ACC112 (cell line): Measurements from ENCODE around the gene TMEFF1.

ENCODE experiments used
- H2AFZ ChIP-seq: fragments of 200-600 bp; sonication (generic); one replicate; pipeline ENCODE4 v1.6.0; 2017; ENCODE audit warnings: antibody characterized with exemption, low read length; ENCODE audit not compliant: unreplicated experiment
- H3K27ac ChIP-seq: fragments of 200-600 bp; sonication (generic); 2 replicates; pipeline ENCODE4 v1.5.1; 2014; ENCODE audit warnings: low read depth, mild to moderate bottlenecking, antibody characterized with exemption, low read length, moderate library complexity
- H3K27me3 ChIP-seq: fragments of 200-600 bp; sonication (generic); 2 replicates; pipeline ENCODE4 v1.6.1; 2014; ENCODE audit warnings: mild to moderate bottlenecking, antibody characterized with exemption, low read length, moderate library complexity, mixed read lengths; ENCODE audit not compliant: insufficient read depth
- H3K36me3 ChIP-seq: fragments of 200-600 bp; sonication (generic); 2 replicates; pipeline ENCODE4 v1.6.1; 2016; ENCODE audit warnings: mild to moderate bottlenecking, antibody characterized with exemption, low read length, moderate library complexity, mixed read lengths; ENCODE audit not compliant: insufficient read depth
- H3K4me1 ChIP-seq: fragments of 200-600 bp; sonication (generic); one replicate; pipeline ENCODE4 v1.6.1; 2016; ENCODE audit warnings: low read length, mixed read lengths; ENCODE audit not compliant: insufficient read depth, unreplicated experiment, control insufficient read depth
- H3K4me3 ChIP-seq: fragments of 200-600 bp; sonication (generic); 2 replicates; pipeline ENCODE4 v1.5.1; 2014; ENCODE audit warnings: mild to moderate bottlenecking, low read depth, low read length
- H3K79me2 ChIP-seq: fragments of 200-600 bp; sonication (generic); one replicate; pipeline ENCODE4 v1.6.0; 2016; ENCODE audit warnings: low read length; ENCODE audit not compliant: control insufficient read depth, unreplicated experiment, insufficient read depth

TMEFF1 gene

DNA sequence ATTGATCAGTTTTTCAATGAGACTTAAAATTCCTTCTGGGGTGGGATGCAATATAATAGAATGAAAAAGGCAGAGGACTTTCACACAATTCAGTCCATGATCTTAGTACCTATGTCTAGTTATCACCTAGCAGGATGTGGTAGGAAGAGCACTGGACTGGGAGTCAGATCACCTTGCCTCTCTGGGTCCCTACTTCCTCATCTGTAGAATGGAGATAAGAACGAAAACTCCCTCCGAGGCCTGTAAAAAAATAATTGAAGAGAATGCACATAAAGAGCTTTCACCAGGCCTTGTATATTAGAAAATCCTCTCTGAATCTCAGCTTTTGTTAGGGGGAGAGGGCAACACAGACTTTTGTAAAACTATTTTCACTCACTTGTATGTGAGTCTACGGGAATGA, 681 bp upstream of the TMEFF1 start:
- no peaks in the 10 kb centered on the region for H3K36me3 ChIP-seq
- no peaks in the 10 kb centered on the region for H3K27me3 ChIP-seq
- no peaks in the 10 kb centered on the region for H3K79me2 ChIP-seq
- H2AFZ ChIP-seq: no peak overlapping the region
- H3K4me1 ChIP-seq: no peaks in the 10 kb centered on the region
- peak overlapping the region; percentile 87; the same call in 1 of the 2 replicates for H3K4me3 ChIP-seq
- H3K27ac ChIP-seq: no peak overlapping the region

DNA sequence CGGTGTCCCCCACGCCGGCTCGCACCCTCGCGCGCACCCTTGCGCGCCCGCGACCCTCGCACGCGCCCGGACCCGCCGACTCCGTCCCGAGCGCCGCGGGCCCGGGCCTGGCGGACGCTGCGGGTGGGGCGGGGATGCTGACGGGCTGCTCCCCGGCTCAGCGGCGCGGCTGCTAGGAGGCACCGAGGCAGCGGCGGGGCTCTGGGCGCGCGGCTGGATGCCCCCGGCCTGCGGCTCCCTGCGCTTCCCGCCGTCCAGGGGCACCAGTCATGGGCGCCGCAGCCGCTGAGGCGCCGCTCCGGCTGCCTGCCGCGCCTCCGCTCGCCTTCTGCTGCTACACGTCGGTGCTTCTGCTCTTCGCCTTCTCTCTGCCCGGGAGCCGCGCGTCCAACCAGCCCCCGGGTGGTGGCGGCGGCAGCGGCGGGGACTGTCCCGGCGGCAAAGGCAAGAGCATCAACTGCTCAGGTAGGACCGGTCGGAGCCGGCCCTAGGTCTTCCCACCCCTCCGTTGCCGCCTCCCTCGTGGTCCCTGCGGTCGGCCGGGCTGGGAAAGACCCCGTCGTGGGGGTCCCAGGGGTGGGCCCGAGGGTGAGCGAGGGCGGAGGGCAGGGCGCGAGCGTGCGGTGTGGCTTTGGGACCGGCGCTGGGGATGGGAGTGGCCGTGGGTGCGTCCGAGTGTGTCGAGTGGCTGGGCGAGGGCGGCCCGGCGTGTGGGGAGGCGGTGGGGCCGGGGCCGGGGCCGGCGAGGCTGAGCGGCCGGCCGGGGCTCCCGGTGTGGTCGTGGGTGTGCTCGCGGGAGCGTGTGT, 530 bp downstream of the TMEFF1 start:
- H3K4me1 ChIP-seq: no peaks in the 10 kb centered on the region
- H3K27me3 ChIP-seq: no peaks in the 10 kb centered on the region
- H2AFZ ChIP-seq: peak overlapping the region; percentile 77
- H3K4me3 ChIP-seq: peak overlapping the region; percentile 87
- no peak overlapping the region for H3K27ac ChIP-seq
- no peaks in the 10 kb centered on the region for H3K79me2 ChIP-seq
- no peaks in the 10 kb centered on the region for H3K36me3 ChIP-seq

DNA sequence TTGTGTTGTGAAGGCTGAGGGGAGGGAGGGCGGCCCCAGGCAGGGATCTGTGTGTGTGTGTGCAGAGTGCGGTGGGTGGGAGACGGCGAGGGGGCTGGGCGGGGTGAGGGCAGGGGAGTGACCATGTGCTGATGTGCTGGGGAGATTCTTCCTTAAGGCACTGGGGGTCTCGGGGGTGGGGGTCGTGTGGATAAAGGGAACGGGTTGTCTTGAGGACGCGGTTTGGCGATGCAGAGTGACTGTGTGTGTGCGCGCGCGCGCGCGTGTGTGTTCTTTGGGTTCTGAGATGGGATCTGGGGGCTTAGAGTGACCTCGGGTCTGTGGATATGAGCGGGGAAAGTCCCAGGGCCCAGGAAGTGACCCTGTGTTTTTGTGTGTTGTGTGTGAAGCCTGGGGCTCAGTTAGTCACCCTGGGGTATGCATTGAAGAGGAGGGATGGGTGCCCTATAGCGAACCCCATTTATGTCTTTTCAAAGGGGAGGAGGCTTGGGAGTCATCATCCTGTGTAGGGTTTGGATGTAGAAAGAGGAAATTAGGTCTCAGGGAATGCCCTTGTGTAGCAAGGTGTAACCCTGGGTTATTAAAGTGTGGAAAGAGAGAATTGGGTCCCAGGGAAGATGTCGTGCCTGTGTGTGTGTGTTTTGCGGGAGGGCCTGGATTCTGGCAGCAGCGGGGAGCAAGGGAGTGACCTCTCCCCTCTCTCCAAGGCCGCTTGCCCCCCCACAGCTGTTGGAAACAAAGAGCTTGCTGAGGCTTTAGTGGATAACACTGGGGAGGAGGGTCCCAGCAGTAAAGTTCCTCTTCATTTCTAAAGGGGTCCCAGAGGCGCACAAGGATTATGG, 1.4 kb downstream of the TMEFF1 start:
- Histone ChIP-seq H3K36me3 (no peaks in the 10 kb centered on the region), H3K79me2 (no peaks in the 10 kb centered on the region), H3K27me3 (no peaks in the 10 kb centered on the region), H3K27ac (no peak overlapping the region), H3K4me1 (no peaks in the 10 kb centered on the region), H3K4me3 (peak overlapping the region; percentile 87), H2AFZ (peak overlapping the region; percentile 77)

DNA sequence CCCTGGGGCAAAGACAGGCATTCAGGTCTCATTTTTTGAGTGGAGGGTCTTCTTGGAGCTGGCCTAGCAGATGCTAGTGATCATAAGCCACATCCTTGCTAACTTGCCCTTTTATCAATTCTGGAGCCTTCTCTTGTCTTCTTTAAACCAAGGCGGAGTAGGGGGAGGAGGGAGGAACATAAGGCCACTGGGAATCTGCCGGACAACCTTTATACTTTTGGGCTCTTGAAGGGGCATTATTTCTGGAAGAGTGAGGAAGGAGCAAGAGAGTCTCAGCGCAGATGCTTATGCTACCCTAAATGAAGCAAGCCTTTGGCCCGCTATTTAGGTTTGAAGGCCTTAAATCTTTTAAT, 2.0 kb downstream of the TMEFF1 start:
- no peak overlapping the region for H3K27ac ChIP-seq
- H2AFZ ChIP-seq: no peak overlapping the region
- H3K36me3 ChIP-seq: no peaks in the 10 kb centered on the region
- H3K4me3 ChIP-seq: no peak overlapping the region
- H3K79me2 ChIP-seq: no peaks in the 10 kb centered on the region
- no peaks in the 10 kb centered on the region for H3K27me3 ChIP-seq
- H3K4me1 ChIP-seq: no peaks in the 10 kb centered on the region

DNA sequence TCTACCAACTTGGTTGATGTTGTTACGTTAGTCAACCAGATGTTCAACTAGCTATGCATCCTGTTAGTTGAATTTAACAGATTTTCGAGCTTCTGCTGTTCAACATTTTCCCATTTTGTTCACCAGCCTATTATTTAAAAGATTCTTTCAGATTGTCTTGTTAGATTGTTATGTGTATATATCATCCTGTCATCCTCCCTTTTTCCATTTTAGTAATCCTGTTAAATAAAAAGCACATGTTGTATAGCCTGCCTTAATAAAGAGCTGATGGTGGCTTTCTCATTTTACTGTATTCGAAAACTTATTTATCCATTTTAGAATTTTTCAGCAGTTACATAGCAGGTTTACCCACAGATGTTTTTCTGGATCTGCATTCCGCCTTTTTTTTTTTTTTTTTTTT, 4.3 kb downstream of the TMEFF1 start:
- no peak overlapping the region for H3K27ac ChIP-seq
- no peaks in the 10 kb centered on the region for H3K27me3 ChIP-seq
- H3K4me3 ChIP-seq: no peak overlapping the region
- H3K4me1 ChIP-seq: no peaks in the 10 kb centered on the region
- H2AFZ ChIP-seq: no peak overlapping the region
- no peaks in the 10 kb centered on the region for H3K36me3 ChIP-seq
- no peaks in the 10 kb centered on the region for H3K79me2 ChIP-seq

DNA sequence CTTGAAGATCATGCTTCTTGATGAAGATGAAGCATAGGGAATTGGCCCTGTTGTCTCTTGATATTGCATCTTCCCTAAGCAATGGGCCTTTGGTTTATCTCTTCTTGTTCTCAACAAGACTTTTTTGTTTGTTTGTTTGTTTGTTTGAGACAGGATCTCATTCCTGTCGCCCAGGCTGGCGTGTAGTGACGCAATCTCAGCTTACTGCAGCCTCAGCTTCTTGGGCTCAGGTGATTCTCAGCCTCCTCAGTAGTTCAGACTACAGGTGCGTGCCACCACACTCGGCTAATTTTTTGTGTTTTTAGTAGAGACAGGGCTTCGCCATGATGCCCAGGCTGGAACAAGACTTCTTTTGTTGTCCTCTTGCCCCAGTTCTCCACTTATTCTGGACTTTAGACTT, 5.2 kb downstream of the TMEFF1 start:
- Histone ChIP-seq H3K27me3 (no peaks in the 10 kb centered on the region), H3K36me3 (no peaks in the 10 kb centered on the region), H3K27ac (no peak overlapping the region), H3K4me3 (no peak overlapping the region), H3K79me2 (no peaks in the 10 kb centered on the region), H2AFZ (no peak overlapping the region), H3K4me1 (no peaks in the 10 kb centered on the region)

DNA sequence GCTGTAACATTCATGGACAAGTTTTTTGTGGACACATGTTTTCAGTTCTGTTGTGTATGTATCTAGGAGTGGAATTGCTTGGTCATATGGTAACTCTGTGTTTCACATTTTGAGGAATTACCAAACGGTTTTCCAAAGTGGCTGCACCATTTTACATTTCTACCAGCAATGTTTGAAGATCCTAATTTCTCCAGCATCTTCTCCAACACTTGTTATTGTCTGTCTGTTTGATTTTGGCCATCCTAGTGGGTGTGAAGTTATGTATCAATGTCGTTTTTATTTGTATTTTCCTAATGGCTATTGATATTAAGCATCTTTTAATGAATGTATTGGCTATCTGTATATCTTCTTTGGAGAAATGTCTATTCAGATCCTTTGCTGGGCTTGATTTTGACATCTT, 6.9 kb downstream of the TMEFF1 start:
- no peak overlapping the region for H3K27ac ChIP-seq
- H2AFZ ChIP-seq: no peak overlapping the region
- H3K4me3 ChIP-seq: no peak overlapping the region
- H3K27me3 ChIP-seq: no peaks in the 10 kb centered on the region
- no peaks in the 10 kb centered on the region for H3K79me2 ChIP-seq
- no peaks in the 10 kb centered on the region for H3K4me1 ChIP-seq
- H3K36me3 ChIP-seq: no peaks in the 10 kb centered on the region

DNA sequence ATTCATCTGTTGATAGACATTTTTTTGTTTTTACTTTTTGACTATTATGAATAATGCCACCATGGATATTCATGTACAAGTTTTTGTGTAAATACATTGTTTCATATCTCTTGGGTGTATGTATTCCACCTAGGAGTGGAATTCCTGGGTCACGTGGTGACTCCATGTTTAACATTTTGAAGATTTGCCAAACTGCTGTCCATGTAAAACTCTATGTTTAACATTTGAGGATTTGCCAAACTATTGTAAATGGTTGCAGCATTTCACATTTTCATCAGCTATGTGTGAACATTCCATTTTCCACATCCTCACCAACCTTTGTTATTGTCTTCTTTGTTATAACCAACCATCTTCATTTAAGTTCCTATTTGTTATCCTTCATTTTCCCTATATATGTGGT, 12.2 kb downstream of the TMEFF1 start:
- H3K36me3 ChIP-seq: no peaks in the 10 kb centered on the region
- no peaks in the 10 kb centered on the region for H3K4me1 ChIP-seq
- H3K27ac ChIP-seq: no peak overlapping the region
- H3K4me3 ChIP-seq: no peak overlapping the region
- no peaks in the 10 kb centered on the region for H3K27me3 ChIP-seq
- no peak overlapping the region for H2AFZ ChIP-seq
- H3K79me2 ChIP-seq: no peaks in the 10 kb centered on the region

DNA sequence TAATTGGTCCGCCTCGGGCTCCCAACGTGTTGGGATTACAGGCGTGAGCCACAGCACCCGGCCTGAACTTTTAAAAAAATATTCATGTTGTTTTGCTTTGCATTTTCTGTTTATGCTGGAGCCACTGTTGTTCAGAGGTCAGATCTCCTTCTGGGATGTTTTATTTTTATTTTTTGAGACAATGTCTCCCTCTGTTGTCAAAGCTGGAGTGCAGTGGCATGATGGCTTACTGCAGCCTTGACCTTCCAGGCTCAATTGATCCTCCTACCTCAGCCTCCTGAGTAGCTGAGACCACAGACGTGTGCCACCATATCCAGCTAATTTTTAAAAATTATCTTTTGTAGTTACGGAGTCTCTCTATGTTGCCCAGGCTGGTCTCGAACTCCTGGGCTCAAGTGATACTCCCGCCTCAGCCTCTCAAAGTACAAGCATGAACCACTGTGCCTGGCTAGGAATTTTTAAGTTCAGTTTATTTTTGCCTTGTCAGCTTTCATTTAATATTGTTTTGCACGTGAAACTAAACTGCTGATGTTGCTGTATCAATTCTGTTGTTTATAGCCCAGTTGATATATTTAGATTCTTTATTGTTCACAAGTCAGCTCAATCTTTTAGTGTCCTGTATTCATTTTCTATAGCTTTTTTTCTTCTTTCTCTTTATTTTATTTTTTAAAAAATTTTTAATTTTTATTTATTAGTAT, 13.7 kb downstream of the TMEFF1 start:
- Histone ChIP-seq H3K79me2 (no peaks in the 10 kb centered on the region), H3K36me3 (no peaks in the 10 kb centered on the region), H3K27me3 (no peaks in the 10 kb centered on the region), H3K4me1 (no peaks in the 10 kb centered on the region), H2AFZ (no peak overlapping the region), H3K27ac (no peak overlapping the region), H3K4me3 (no peak overlapping the region)

DNA sequence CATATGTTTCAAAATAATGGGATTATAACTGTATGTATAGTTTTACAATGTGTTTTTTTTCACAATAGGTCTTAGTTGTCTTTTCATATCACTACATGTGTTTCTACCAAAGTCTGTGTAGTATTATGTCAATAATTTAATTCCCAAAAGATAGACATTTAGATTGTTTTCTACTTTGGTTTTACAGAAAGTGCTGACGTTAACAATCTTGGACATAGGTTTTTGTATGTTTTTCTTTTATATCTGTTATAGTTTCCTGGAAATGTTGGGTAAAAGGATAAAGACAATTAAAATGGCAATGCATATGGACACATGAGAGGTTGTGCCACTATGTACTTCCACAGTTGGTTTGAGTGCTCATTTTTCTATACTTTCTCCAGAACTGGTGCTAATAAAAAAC, 15.2 kb downstream of the TMEFF1 start:
- Histone ChIP-seq H3K36me3 (no peaks in the 10 kb centered on the region), H3K79me2 (no peaks in the 10 kb centered on the region), H3K27ac (no peak overlapping the region), H2AFZ (no peak overlapping the region), H3K27me3 (no peaks in the 10 kb centered on the region), H3K4me1 (no peaks in the 10 kb centered on the region), H3K4me3 (no peak overlapping the region)
